ENCODE data around the gene FAM76A. TPM values are rescaled to one million over a fixed set of nuclear protein-coding genes. Genes with fewer than 3 reads are reported as not detected.
"Not testable (repeated sequence)": the region's sequence is repeated elsewhere in the genome, so short reads cannot be mapped to it uniquely, and the experiment has no call there.

FAM76A gene
- total RNA-seq (10 to 100 TPM; 22.6 to 23.0 TPM), polyA plus RNA-seq (ENCODE audit: insufficient read depth, low read depth, low replicate concordance) (26.6 TPM)
- long read RNA-seq, donor 1, partial matches to known transcripts, result 29 of 30 reads
- long read RNA-seq, donor 1, other reads (novel, unspliced or antisense), result 0 of 30 reads
- long read RNA-seq, donor 2, partial matches to known transcripts, result 0 of 5 reads
- long read RNA-seq, donor 2, other reads (novel, unspliced or antisense), result 0 of 5 reads

GRCh38 chr1:27725374-27726172 lies at the start of gene FAM76A:
Gene FAM76A, plus strand, starts transcription at chr1:27725961. Its CDS starts 120 bp downstream, at chr1:27726081.
- intact Hi-C loops (cut with DNase I; ENCODE audit: low total_unique reads), result no loop called here
- no peaks in the 10 kb centered on the region for H3K9me3 ChIP-seq
- H3K4me3 ChIP-seq, result peak within 1 kb of the TSS; percentile 83 to 91
- peak; percentile 99 for DNase-seq
- peaks cover 22% of the 10 kb centered on the region for H3K4me1 ChIP-seq
- WGBS, 2 donors, result 0 to 3% methylated on average over 12 to 34 of the region's 72 CpGs
- TF ChIP-seq CTCF (IDR thresholded peaks at IDR 0.05) (peak in 2 of 3 experiments; percentile 38 to 47), POLR2A (IDR thresholded peaks at IDR 0.05) (no peak)
- no peaks in the 10 kb centered on the region for H3K36me3 ChIP-seq (ENCODE audit: low read depth, missing control alignments)
- H3K27me3 ChIP-seq, result no peaks in the 10 kb centered on the region
- peak within 1 kb of the TSS; percentile 91 to 96 for H3K27ac ChIP-seq

GRCh38 chr1:27676410-27676809 lies 49.4 kb upstream of the FAM76A start:
- H3K4me3 ChIP-seq, result no peak overlapping the region
- H3K9me3 ChIP-seq, result no peaks in the 10 kb centered on the region
- TF ChIP-seq CTCF (IDR thresholded peaks at IDR 0.05) (no peak), POLR2A (IDR thresholded peaks at IDR 0.05) (no peak)
- no peak for DNase-seq
- intact Hi-C loops (cut with DNase I; ENCODE audit: low total_unique reads), result loop anchor here (10.0 kb wide), 1 partner anchor 158 kb away; the partner anchor contains the start of gene PPP1R8
- no peaks in the 10 kb centered on the region for H3K36me3 ChIP-seq (ENCODE audit: low read depth, missing control alignments)
- H3K27ac ChIP-seq, result no peak overlapping the region
- peaks cover 9% of the 10 kb centered on the region for H3K4me1 ChIP-seq
- WGBS, 2 donors, result 91 to 96% methylated on average over 1 of the region's 1 CpG
- H3K27me3 ChIP-seq, result no peaks in the 10 kb centered on the region

- no peak for TF ChIP-seq CTCF (IDR thresholded peaks at IDR 0.05)
- TF ChIP-seq POLR2A (IDR thresholded peaks at IDR 0.05), result no peak
- Histone ChIP-seq H3K9me3 (no peaks in the 10 kb centered on the region), H3K27ac (no peak overlapping the region), H3K4me3 (no peak overlapping the region), H3K27me3 (no peaks in the 10 kb centered on the region), H3K4me1 (no peaks in the 10 kb centered on the region), H3K36me3 (ENCODE audit: low read depth, missing control alignments) (no peaks in the 10 kb centered on the region)
- DNase-seq, result no peak
- intact Hi-C loops (cut with DNase I; ENCODE audit: low total_unique reads), result loop anchor here (10.0 kb wide), 1 partner anchor 156 kb away; the partner anchor contains the start of gene PPP1R8
Measured at GRCh38 chr1:27678747-27679146, 47.0 kb upstream of the FAM76A start.

- H3K27ac ChIP-seq; H3K9me3 ChIP-seq; H3K4me1 ChIP-seq; H3K27me3 ChIP-seq; H3K36me3 ChIP-seq (ENCODE audit: low read depth, missing control alignments); intact Hi-C loops (cut with DNase I; ENCODE audit: low total_unique reads); H3K4me3 ChIP-seq; DNase-seq: not testable (repeated sequence)
- WGBS, 2 donors, result 95% methylated on average over 2 of the region's 2 CpGs; no CpG with 5 or more reads in 1 of the 2 donors
Measured at GRCh38 chr1:27680225-27680791, 45.5 kb upstream of the FAM76A start.

- H3K36me3 ChIP-seq (ENCODE audit: low read depth, missing control alignments); H3K4me3 ChIP-seq; H3K4me1 ChIP-seq; intact Hi-C loops (cut with DNase I; ENCODE audit: low total_unique reads); H3K9me3 ChIP-seq; H3K27me3 ChIP-seq; DNase-seq; H3K27ac ChIP-seq: not testable (repeated sequence)
- WGBS, 2 donors, result 96% methylated on average over 4 of the region's 4 CpGs
Measured at GRCh38 chr1:27681580-27681979, 44.2 kb upstream of the FAM76A start.

Data from testis (tissue), 5 donors.